Measurements from ENCODE around the gene MYO6.

MYO6 gene

GRCh38 chr6:75762063-75762462 is 13.0 kb downstream of the MYO6 start:
- no peak for DNase-seq (ENCODE audit: low read depth in 4 of 4, low spot score in 1 of 4)

GRCh38 chr6:75766387-75766786 is 17.3 kb downstream of the MYO6 start:
- DNase-seq (ENCODE audit: low read depth in 4 of 4, low spot score in 1 of 4): no peak

GRCh38 chr6:75770844-75771243 is 21.8 kb downstream of the MYO6 start:
- no peak for DNase-seq (ENCODE audit: low read depth in 4 of 4, low spot score in 1 of 4)

GRCh38 chr6:75775219-75775618 is 26.2 kb downstream of the MYO6 start:
- no peak for DNase-seq (ENCODE audit: low read depth in 4 of 4, low spot score in 1 of 4)

GRCh38 chr6:75776461-75776860 is 27.4 kb downstream of the MYO6 start:
- DNase-seq (ENCODE audit: low read depth in 4 of 4, low spot score in 1 of 4): no peak

GRCh38 chr6:75778757-75779156 is 29.7 kb downstream of the MYO6 start:
- DNase-seq (ENCODE audit: low read depth in 4 of 4, low spot score in 1 of 4): no peak

GRCh38 chr6:75786152-75786551 is 37.1 kb downstream of the MYO6 start:
- no peak for DNase-seq (ENCODE audit: low read depth in 4 of 4, low spot score in 1 of 4)

GRCh38 chr6:75788894-75789293 is 39.9 kb downstream of the MYO6 start:
- DNase-seq (ENCODE audit: low read depth in 4 of 4, low spot score in 1 of 4): no peak

- no peak for DNase-seq (ENCODE audit: low read depth in 4 of 4, low spot score in 1 of 4)
Measured at GRCh38 chr6:75791881-75792280, 42.8 kb downstream of the MYO6 start.

GRCh38 chr6:75794351-75794846 is 45.4 kb downstream of the MYO6 start:
- no peak for DNase-seq (ENCODE audit: low read depth in 4 of 4, low spot score in 1 of 4)

GRCh38 chr6:75794954-75795739 is 46.1 kb downstream of the MYO6 start:
- DNase-seq (ENCODE audit: low read depth in 4 of 4, low spot score in 1 of 4): no peak

- DNase-seq (ENCODE audit: low read depth in 4 of 4, low spot score in 1 of 4): no peak
Measured at GRCh38 chr6:75796723-75797122, 47.7 kb downstream of the MYO6 start.

- no peak for DNase-seq (ENCODE audit: low read depth in 4 of 4, low spot score in 1 of 4)
Measured at GRCh38 chr6:75800133-75800532, 51.1 kb downstream of the MYO6 start.

GRCh38 chr6:75800708-75801505 is 51.9 kb downstream of the MYO6 start:
- no peak for DNase-seq (ENCODE audit: low read depth in 4 of 4, low spot score in 1 of 4)

GRCh38 chr6:75802366-75802765 is 53.3 kb downstream of the MYO6 start:
- no peak for DNase-seq (ENCODE audit: low read depth in 4 of 4, low spot score in 1 of 4)

- no peak for DNase-seq (ENCODE audit: low read depth in 4 of 4, low spot score in 1 of 4)
Measured at GRCh38 chr6:75808507-75808906, 59.5 kb downstream of the MYO6 start.

- no peak for DNase-seq (ENCODE audit: low read depth in 4 of 4, low spot score in 1 of 4)
Measured at GRCh38 chr6:75812560-75812959, 63.5 kb downstream of the MYO6 start.

- DNase-seq (ENCODE audit: low read depth in 4 of 4, low spot score in 1 of 4): no peak
Measured at GRCh38 chr6:75813476-75814250, 64.6 kb downstream of the MYO6 start.

GRCh38 chr6:75815756-75816155 is 66.7 kb downstream of the MYO6 start:
- no peak for DNase-seq (ENCODE audit: low read depth in 4 of 4, low spot score in 1 of 4)

GRCh38 chr6:75818098-75818855 is 69.2 kb downstream of the MYO6 start:
- no peak for DNase-seq (ENCODE audit: low read depth in 4 of 4, low spot score in 1 of 4)
